C4-2B (cell line): ENCODE results near the gene S100A10.

Experiments
- CTCF ChIP-seq: fragments of 450-650 bp; conservative IDR thresholded peaks from 2 replicates; pipeline ENCODE4 v1.5.1; 2017; ENCODE audit warnings: mild to moderate bottlenecking
- ZFX ChIP-seq: fragments of 450-650 bp; IDR thresholded peaks from 2 replicates; pipeline ENCODE4 v1.6.1; 2017

- TF ChIP-seq CTCF, result no peak; the same call in 1 of the 2 replicates
- no peak for TF ChIP-seq ZFX
Observed at GRCh38 chr1:152003846-152004442, 10.3 kb upstream of the S100A10 start.
